ENCODE measurements around the gene NONO. TPM values are rescaled to one million over a fixed set of nuclear protein-coding genes. Genes with fewer than 3 reads are reported as not detected.
"Not testable (repeated sequence)": the region's sequence is repeated elsewhere in the genome, so short reads cannot be mapped to it uniquely, and the experiment has no call there.

The NONO gene
- total RNA-seq, 1 experiment from 2014 or later, result 551 TPM

DNA sequence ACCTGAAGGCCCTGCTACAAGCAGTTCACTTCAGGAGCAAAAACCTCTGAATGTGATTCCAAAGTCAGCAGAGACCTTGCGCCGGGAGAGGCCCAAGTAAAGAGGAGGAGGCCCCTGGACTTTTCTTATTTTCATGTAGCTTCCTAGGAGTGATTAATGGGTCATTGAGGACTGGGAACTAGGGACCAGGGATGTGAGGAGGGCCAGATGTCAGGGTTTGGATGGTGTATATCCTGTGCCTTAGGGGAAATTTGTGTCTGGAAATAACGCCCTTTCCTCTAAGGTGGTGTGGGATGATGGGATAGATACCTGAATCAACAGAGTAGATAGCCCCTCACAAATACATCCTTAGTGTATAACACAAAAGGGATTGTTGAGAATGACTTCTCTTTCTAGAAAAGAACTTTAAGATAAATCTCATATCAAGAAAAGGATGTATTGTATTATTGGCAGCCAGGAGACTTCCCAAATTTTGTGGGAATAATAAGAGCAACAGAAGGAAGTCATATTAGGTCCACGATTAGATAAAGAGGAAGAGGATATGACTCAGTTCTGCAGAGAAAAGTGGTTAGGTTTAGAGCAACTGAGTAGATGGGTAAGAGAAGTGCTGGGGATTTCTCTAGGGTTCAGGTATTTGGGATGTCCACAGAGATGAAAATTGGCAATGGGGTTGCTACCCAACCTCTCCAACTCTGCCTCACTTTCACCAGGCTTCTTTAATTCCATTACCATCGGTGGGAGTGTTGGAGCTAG lies 19.2 kb downstream of the NONO start:
- Histone ChIP-seq H4K20me1 (ENCODE audit: insufficient read depth) (0 out of 2 replicates have a peak, but pooled peaks cover 2% of the 10 kb centered on the region), H3K79me2 (ENCODE audit: low read depth) (no peaks in the 10 kb centered on the region), H3K27me3 (ENCODE audit: insufficient read depth, low read depth) (no peaks in the 10 kb centered on the region), H3K4me3 (no peak overlapping the region), H3K27ac (no peak overlapping the region), H3K9me2 (ENCODE audit: insufficient read depth) (no peaks in the 10 kb centered on the region), H3K36me3 (ENCODE audit: low read depth) (no peaks in the 10 kb centered on the region), H3F3A (ENCODE audit: insufficient read depth, low read depth) (peaks cover 30% of the 10 kb centered on the region; the same call in 1 of the 2 replicates), H3K9me3 (ENCODE audit: insufficient read depth, low read depth) (no peaks in the 10 kb centered on the region), H3K4me1 (replicated peaks; ENCODE audit: insufficient read depth) (no peaks in the 10 kb centered on the region), H3K4me2 (no peak overlapping the region), H2AFZ (no peak overlapping the region)
- DNase-seq, result no peak
- intact Hi-C loops (cut with micrococcal nuclease; ENCODE audit: unreplicated experiment), result no loop called here
- TF ChIP-seq, protein P1, sequence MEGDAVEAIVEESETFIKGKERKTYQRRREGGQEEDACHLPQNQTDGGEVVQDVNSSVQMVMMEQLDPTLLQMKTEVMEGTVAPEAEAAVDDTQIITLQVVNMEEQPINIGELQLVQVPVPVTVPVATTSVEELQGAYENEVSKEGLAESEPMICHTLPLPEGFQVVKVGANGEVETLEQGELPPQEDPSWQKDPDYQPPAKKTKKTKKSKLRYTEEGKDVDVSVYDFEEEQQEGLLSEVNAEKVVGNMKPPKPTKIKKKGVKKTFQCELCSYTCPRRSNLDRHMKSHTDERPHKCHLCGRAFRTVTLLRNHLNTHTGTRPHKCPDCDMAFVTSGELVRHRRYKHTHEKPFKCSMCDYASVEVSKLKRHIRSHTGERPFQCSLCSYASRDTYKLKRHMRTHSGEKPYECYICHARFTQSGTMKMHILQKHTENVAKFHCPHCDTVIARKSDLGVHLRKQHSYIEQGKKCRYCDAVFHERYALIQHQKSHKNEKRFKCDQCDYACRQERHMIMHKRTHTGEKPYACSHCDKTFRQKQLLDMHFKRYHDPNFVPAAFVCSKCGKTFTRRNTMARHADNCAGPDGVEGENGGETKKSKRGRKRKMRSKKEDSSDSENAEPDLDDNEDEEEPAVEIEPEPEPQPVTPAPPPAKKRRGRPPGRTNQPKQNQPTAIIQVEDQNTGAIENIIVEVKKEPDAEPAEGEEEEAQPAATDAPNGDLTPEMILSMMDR (conservative IDR thresholded peaks at IDR 0.05), result no peak
- TF ChIP-seq EZH2 (IDR thresholded peaks at IDR 0.05; ENCODE audit: low read depth), result no peak
- ChIA-PET CTCF (no interaction called here), POLR2A (ENCODE audit: unreplicated experiment) (interaction anchor here (0.6 kb wide), 1 partner anchor 1237 kb away, joined by 6 read pairs; no protein-coding TSS in a partner anchor)
- BruUV-seq (replicated peaks), result no TSS peak

DNA sequence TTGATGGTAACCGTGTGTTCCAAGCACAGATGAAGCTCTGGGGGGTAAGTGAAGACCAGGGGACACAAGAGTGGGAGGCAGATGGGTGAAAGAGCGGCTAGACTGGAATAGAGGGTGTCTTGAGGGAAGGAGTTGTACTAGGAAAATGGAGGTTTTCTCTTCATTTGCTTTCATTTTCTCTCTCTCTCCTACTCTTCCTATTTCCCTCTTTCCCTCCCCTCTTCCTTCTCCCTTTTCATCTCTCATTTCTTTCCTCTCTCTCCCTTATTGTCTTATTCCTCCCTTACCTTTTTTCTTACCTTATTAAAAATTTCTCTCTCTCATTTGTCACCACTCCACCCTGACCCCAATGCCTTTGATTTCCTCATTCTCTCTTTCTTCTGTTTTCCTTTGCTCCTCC lies 21.1 kb downstream of the NONO start:
- BruUV-seq (replicated peaks), result no TSS peak
- intact Hi-C loops (cut with micrococcal nuclease; ENCODE audit: unreplicated experiment), result no loop called here
- H3K79me2 ChIP-seq (ENCODE audit: low read depth), result no peaks in the 10 kb centered on the region
- H4K20me1 ChIP-seq (ENCODE audit: insufficient read depth), result 0 out of 2 replicates have a peak, but pooled peaks cover 2% of the 10 kb centered on the region
- TF ChIP-seq, protein P1 (conservative IDR thresholded peaks at IDR 0.05), result no peak
- no peak for TF ChIP-seq EZH2 (IDR thresholded peaks at IDR 0.05; ENCODE audit: low read depth)
- ChIA-PET CTCF (no interaction called here), POLR2A (ENCODE audit: unreplicated experiment) (interaction anchor here (0.6 to 0.7 kb wide), 2 partner anchors 10 kb away, joined by 3 to 4 read pairs; no protein-coding TSS in a partner anchor)
- no peak overlapping the region for H3K4me2 ChIP-seq
- H3F3A ChIP-seq (ENCODE audit: insufficient read depth, low read depth), result peaks cover 17% of the 10 kb centered on the region; the same call in 1 of the 2 replicates
- no peak overlapping the region for H3K27ac ChIP-seq
- H3K9me2 ChIP-seq (ENCODE audit: insufficient read depth), result no peaks in the 10 kb centered on the region
- no peak for DNase-seq
- H2AFZ ChIP-seq, result no peak overlapping the region
- H3K9me3 ChIP-seq (ENCODE audit: insufficient read depth, low read depth), result no peaks in the 10 kb centered on the region
- no peak overlapping the region for H3K4me3 ChIP-seq
- no peaks in the 10 kb centered on the region for H3K36me3 ChIP-seq (ENCODE audit: low read depth)
- H3K4me1 ChIP-seq (replicated peaks; ENCODE audit: insufficient read depth), result no peaks in the 10 kb centered on the region
- no peaks in the 10 kb centered on the region for H3K27me3 ChIP-seq (ENCODE audit: insufficient read depth, low read depth)

DNA sequence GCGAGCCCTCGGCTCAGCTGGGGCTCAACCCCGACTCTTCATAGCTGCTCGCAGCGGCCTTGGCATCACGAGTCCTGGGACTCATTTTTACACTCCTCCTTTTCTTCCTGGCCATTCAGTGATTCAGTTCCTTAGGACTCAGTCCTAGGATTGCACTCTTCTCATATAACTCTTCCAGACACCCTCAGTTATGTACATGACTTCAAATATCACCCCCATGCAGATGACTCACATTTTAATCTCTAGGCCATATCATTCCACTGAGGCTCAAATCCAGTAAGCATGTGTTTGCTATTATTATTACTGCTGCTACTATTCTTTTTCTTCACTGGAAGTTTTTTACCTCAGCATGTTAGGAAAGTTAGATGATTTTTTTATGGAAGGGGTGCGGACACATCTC lies 32.5 kb downstream of the NONO start:
- no peaks in the 10 kb centered on the region for H4K20me1 ChIP-seq (ENCODE audit: insufficient read depth)
- no peak overlapping the region for H3K4me2 ChIP-seq
- intact Hi-C loops (cut with micrococcal nuclease; ENCODE audit: unreplicated experiment), result no loop called here
- H3K9me2 ChIP-seq (ENCODE audit: insufficient read depth), result no peaks in the 10 kb centered on the region
- CTCF ChIA-PET, result no interaction called here
- H2AFZ ChIP-seq, result no peak overlapping the region
- H3K4me3 ChIP-seq, result no peak overlapping the region
- BruUV-seq (replicated peaks), result no TSS peak
- no peaks in the 10 kb centered on the region for H3K4me1 ChIP-seq (replicated peaks; ENCODE audit: insufficient read depth)
- H3K79me2 ChIP-seq (ENCODE audit: low read depth), result no peaks in the 10 kb centered on the region
- H3K27me3 ChIP-seq (ENCODE audit: insufficient read depth, low read depth), result no peaks in the 10 kb centered on the region
- no peaks in the 10 kb centered on the region for H3K9me3 ChIP-seq (ENCODE audit: insufficient read depth, low read depth)
- POLR2A ChIA-PET (ENCODE audit: unreplicated experiment), result no interaction called here
- DNase-seq, result no peak
- H3K27ac ChIP-seq, result no peak overlapping the region
- TF ChIP-seq, protein P1 (conservative IDR thresholded peaks at IDR 0.05), result no peak
- H3K36me3 ChIP-seq (ENCODE audit: low read depth), result no peaks in the 10 kb centered on the region
- no peaks in the 10 kb centered on the region for H3F3A ChIP-seq (ENCODE audit: insufficient read depth, low read depth)

DNA sequence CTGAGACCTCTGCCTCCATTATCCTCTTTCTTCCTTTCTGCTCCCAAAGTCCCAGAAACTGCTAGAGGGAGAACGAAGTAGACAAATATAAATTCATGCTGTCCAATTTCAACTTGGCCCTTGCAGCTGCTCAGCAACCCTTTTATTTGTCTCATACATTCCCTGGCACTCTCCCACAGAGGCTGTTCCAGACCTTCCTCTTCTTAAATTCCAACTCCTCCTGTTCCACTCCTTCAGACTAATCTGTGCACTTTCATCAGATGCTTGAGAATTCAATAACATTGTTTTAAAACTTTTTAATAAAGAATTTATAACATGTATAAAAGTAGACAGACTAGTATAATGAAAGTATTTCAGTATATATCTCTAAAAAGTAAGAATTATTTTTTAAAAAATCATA lies 33.5 kb downstream of the NONO start:
- H3K27ac ChIP-seq; DNase-seq; H3K9me3 ChIP-seq (ENCODE audit: insufficient read depth, low read depth); POLR2A ChIA-PET (ENCODE audit: unreplicated experiment); CTCF ChIA-PET; H3F3A ChIP-seq (ENCODE audit: insufficient read depth, low read depth); H3K4me2 ChIP-seq; H3K9me2 ChIP-seq (ENCODE audit: insufficient read depth); H2AFZ ChIP-seq; H3K27me3 ChIP-seq (ENCODE audit: insufficient read depth, low read depth); H3K36me3 ChIP-seq (ENCODE audit: low read depth); BruUV-seq (replicated peaks); H3K4me3 ChIP-seq; H3K79me2 ChIP-seq (ENCODE audit: low read depth); intact Hi-C loops (cut with micrococcal nuclease; ENCODE audit: unreplicated experiment); H4K20me1 ChIP-seq (ENCODE audit: insufficient read depth); H3K4me1 ChIP-seq (replicated peaks; ENCODE audit: insufficient read depth): not testable (repeated sequence)

All from PC-9 (cell line).